SK-N-SH (cell line): ENCODE results near the gene KCNE5.

ENCODE experiments used
- EP300 ChIP-seq, 2 experiments: IDR thresholded peaks; 2 replicates each; pipeline versions ENCODE4 v1.4.0 to v1.6.1; 2012; ENCODE audit warnings: borderline replicate concordance in 1 of 2, low read depth in 1 of 2, low read length in 1 of 2
- EZH2phosphoT487 ChIP-seq: fragments of 200-600 bp; sonication (generic); IDR thresholded peaks from 2 replicates; pipeline ENCODE4 v1.6.1; 2017; ENCODE audit warnings: low read depth, mixed run types, mild to moderate bottlenecking, antibody characterized with exemption, moderate library complexity, borderline replicate concordance
- POLR2AphosphoS5 ChIP-seq: IDR thresholded peaks from 2 replicates; pipeline ENCODE4 v1.6.1; 2012; ENCODE audit warnings: low read depth, low read length
- SMC3 ChIP-seq: IDR thresholded peaks from 2 replicates; pipeline ENCODE4 v1.6.1; 2012; ENCODE audit warnings: low read depth, low read length, improper control_type of control experiment
- YY1 ChIP-seq: IDR thresholded peaks from 2 replicates; pipeline ENCODE4 v1.4.0; 2012; ENCODE audit warnings: low read depth, mild to moderate bottlenecking
- TF ChIP-seq, protein P1 (sequence below): fragments of 200-600 bp; sonication (generic); IDR thresholded peaks from 2 replicates; pipeline ENCODE4 v1.6.1; 2017; ENCODE audit warnings: antibody characterized with exemption, mild to moderate bottlenecking, moderate library complexity
- TF ChIP-seq, protein P2 (sequence below): IDR thresholded peaks from 2 replicates; pipeline ENCODE4 v1.4.0; 2012; ENCODE audit warnings: low read depth, borderline replicate concordance

DNA sequence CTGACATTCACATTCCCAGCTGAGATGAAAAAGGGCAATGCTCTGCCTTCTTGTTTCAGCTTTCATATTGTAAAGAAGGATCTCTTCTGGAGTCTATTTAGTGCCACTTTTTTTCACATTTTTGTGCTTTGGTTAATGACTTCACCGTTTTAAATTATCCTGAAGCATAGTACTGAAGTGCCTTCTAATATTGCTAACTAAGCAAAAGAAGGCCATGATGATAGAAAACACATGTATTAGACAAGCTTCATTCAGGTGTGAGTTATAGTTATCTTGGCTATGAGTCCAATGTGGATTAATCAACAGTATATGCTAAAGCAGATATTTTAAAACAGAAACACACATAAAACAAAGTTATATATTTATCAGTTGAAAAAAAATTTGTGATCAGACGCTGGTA is 47.9 kb downstream of the KCNE5 start:
- no peak for TF ChIP-seq POLR2AphosphoS5
- TF ChIP-seq, protein P1, sequence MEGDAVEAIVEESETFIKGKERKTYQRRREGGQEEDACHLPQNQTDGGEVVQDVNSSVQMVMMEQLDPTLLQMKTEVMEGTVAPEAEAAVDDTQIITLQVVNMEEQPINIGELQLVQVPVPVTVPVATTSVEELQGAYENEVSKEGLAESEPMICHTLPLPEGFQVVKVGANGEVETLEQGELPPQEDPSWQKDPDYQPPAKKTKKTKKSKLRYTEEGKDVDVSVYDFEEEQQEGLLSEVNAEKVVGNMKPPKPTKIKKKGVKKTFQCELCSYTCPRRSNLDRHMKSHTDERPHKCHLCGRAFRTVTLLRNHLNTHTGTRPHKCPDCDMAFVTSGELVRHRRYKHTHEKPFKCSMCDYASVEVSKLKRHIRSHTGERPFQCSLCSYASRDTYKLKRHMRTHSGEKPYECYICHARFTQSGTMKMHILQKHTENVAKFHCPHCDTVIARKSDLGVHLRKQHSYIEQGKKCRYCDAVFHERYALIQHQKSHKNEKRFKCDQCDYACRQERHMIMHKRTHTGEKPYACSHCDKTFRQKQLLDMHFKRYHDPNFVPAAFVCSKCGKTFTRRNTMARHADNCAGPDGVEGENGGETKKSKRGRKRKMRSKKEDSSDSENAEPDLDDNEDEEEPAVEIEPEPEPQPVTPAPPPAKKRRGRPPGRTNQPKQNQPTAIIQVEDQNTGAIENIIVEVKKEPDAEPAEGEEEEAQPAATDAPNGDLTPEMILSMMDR = no peak
- no peak for TF ChIP-seq EP300 (IDR thresholded peaks at IDR 0.05; ENCODE audit: borderline replicate concordance in 1 of 2, low read depth in 1 of 2, low read length in 1 of 2)
- TF ChIP-seq, protein P2, sequence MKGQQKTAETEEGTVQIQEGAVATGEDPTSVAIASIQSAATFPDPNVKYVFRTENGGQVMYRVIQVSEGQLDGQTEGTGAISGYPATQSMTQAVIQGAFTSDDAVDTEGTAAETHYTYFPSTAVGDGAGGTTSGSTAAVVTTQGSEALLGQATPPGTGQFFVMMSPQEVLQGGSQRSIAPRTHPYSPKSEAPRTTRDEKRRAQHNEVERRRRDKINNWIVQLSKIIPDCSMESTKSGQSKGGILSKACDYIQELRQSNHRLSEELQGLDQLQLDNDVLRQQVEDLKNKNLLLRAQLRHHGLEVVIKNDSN = no peak
- TF ChIP-seq EZH2phosphoT487 = no peak
- no peak for TF ChIP-seq SMC3
- no peak for TF ChIP-seq YY1
